Measurements from ENCODE around the gene TNFAIP1.

Gene TNFAIP1

GRCh38 chr17:28346746-28347246 lies 11.2 kb downstream of the TNFAIP1 start:
- no peak for DNase-seq

GRCh38 chr17:28347261-28347891 lies 11.8 kb downstream of the TNFAIP1 start:
- DNase-seq: no peak

DNA sequence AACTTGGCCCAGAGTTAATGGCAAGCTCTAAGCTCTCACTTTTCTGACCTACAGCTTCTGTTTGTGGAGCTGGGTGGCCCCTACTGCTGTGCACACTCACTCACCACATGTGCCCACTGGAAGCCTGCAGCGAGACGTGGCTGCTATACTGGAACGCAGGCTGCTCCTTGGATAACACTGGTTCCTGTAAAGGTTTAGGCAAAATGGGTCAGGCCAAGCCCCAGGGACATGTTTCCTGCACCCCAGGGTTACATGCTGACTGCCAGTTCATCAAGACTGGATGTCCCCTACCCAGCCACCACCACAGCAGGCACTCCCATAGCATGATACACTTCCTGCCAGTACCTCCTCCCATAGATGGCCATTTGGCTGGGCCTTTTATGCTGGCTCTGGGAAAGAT lies 13.4 kb downstream of the TNFAIP1 start:
- DNase-seq: no peak

DNA sequence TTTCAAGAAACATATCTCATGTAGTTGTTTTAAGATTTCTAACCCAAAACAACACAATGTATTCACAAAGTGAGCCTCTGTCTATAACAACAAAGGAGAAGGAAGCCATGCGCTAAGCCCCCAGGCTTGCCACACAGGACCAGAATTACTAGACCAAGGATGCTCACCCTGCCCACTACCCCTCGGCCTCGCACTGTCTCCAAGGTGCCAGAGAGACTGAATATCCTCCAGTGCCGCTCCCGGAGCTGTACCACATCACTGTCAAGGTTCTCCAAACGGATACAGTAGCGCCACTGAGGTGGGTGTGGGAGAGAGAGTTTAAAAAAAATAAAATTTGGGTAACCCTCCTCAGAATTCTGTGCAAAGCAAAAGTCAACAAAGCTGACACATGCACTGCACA lies 14.7 kb downstream of the TNFAIP1 start:
- DNase-seq: no peak

GRCh38 chr17:28357061-28357900 lies 21.7 kb downstream of the TNFAIP1 start, which contains the start of gene POLDIP2:
TSS of gene POLDIP2 (minus strand) at chr17:28357527. CDS start at chr17:28357448, 79 bp downstream.
- peak; percentile 80 to 88 for DNase-seq

DNA sequence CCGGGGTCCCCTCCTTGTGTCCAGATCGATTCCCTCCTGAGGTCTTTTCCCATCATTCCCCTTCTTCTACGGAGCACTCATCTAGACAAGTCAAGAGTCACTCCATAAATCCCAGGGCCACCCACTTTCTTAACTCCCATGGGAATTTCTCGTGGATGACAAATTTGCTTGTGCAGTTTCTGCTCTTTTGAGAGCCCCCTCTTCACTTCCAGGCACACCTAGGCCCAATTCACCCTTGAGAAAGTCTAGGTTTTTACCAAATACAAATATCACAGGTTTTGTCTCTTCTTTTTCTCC lies 22.3 kb downstream of the TNFAIP1 start:
- DNase-seq: no peak

- no peak for DNase-seq
Measured at GRCh38 chr17:28363186-28363585, 27.6 kb downstream of the TNFAIP1 start.

GRCh38 chr17:28363776-28364650 lies 28.5 kb downstream of the TNFAIP1 start:
- DNase-seq: no peak

GRCh38 chr17:28364665-28365363 lies 29.3 kb downstream of the TNFAIP1 start, which contains the start of gene SEBOX:
TSS of gene SEBOX (minus strand) at chr17:28365199. CDS start at chr17:28365151, 48 bp downstream.
- no peak for DNase-seq

- DNase-seq: no peak
Measured at GRCh38 chr17:28365487-28365886, 29.9 kb downstream of the TNFAIP1 start.

GRCh38 chr17:28366605-28367004 lies 31.0 kb downstream of the TNFAIP1 start:
- no peak for DNase-seq

DNA sequence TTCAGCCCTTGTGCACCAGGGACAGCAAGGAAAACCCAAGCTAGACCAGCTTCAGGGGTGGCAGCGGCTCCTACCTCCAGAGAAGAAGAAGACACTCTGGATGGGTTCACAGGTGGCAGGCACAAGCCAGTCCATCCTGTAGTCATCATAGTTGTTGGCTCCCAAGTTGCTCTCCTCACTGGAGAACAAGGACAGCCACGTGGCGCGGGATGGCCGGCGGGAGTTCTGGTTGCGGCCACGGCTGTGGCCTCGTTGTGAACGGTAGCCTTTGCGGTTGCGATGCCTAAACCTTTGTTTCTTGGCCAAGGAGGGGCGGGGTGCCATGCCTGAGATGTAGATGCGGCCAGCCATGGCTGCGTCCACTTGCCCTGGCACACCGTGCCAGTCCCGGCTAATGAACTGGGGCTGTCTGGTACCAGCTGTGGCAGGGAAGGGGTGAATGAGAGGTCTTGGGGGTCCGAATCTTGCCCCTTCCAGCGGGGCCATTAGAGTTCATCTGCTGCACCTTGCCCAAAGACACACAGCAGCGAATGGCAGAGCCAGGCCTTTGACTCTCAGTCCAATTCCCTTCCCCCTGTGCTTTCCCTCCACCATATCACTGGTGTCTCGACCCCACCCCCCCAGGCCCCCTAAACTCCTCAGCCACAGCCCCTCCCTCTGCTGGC lies 32.2 kb downstream of the TNFAIP1 start:
- no peak for DNase-seq

DNA sequence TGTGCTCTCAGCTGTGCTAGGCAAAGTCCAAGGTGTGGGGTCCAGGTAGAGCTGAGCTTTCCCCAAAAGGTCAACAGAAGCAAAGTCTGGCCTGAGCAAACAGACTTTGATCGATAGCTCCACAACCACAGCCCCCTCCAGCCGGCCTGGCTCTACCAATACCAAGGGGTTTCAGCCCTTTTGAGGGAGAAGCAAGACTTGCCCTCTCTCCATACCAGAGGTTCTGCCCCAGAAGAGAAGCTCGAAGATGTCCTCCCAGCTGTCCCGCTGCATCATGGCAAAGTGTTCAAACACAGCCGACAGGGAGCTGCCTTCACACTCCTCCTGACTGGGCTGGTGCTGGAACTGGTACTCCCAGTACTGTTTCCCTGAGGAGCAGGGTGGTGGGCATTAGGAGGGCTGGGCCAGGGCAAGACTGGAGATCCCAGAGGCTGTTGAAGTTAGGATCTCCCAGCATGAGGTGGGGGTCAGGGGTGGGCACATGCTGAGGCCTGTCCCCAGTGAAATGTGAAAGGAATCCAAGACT lies 32.8 kb downstream of the TNFAIP1 start:
- no peak for DNase-seq

DNA sequence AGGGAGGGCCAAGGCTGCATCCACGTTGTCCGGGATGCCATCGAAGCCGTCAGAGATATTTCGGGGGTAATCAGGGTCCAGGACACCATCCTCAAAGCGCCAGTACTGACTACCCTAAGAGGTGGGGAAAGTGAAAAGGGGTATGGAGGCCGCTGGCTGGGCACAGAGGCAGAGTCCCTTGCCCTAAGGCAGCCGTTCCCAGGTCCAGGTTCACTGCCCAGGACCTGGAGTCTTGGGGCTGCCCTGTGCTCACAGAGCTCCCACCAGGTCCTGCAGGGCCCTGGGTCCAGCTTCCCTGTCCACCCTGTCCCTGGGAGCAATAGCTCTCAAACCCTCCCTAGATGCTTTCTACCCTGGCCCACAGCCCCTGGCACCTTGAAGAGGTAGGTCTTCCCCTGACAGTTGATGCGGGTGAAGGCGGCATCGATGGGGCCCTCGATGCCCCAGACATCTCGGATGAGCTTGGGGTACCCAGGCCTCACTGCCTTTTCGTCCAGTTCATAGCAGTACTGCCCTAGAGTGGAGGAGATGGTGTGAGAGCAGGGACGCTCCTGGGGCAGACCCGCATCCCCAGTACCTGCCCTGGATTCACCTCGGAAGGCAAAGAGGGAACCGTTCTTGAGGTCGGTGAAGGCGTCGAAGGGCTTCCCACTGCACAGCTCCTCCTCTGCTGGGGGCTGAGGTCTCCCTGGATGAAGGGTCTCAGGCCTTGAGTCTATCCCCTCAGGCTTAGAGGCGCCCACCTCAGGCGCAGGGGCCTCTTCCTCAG lies 33.5 kb downstream of the TNFAIP1 start:
- DNase-seq: no peak

DNA sequence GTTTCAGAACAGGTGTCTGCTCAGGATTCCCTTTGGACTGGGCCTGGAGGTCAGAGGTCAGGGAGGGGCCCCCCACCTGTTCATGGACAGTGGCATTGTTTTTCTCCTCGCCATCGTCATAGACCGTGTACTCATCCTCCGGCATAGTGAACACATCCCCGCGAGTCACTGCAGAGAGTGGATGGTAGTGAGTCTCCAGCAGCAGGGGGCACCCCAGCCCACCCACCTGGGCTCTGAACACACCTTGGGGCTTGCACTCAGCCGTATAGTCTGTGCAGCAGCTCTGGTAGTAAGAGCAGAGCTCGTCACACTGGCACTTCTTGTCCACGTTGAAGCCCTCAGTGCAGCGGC lies 34.1 kb downstream of the TNFAIP1 start:
- no peak for DNase-seq

DNA sequence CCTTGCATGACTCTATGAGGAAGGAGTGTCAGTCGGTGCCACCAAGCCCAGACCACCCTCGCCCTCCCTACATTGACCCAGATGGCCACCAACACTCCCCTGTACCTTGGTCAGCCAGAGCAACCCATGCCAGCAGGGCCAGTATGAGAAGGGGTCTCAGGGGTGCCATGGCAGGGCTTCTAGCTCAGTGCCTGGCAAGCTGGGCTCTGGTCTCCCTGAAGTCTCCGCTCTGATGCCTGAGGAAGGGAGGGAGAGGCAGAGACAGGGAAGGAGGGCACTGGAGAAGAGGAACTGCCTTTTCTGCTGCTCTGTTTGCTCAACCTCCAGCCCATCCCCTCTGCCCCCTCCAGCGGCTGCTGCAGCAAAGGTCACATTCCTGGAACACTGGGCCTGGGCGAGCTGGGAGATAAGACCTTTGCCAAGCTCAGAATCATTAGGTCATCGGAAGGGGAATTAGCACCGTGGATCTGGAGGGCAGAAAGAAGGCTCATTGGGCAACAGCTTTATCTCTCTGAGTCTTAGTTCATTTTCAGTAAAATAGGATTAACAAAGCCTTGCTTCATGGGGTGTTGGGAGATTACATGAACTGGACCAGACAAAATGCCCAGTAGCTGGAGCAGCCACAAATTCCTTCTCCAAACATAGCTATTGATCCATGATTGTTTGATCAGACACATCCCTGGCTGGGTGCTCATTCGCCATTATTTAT lies 34.6 kb downstream of the TNFAIP1 start, which contains the start of gene VTN:
Gene VTN, minus strand, starts transcription at position 273 of the 709 bp plus-strand sequence. Its CDS starts 104 bp downstream, at position 169.
- DNase-seq: no peak

GRCh38 chr17:28370744-28371103 lies 35.2 kb downstream of the TNFAIP1 start:
- no peak for DNase-seq

DNA sequence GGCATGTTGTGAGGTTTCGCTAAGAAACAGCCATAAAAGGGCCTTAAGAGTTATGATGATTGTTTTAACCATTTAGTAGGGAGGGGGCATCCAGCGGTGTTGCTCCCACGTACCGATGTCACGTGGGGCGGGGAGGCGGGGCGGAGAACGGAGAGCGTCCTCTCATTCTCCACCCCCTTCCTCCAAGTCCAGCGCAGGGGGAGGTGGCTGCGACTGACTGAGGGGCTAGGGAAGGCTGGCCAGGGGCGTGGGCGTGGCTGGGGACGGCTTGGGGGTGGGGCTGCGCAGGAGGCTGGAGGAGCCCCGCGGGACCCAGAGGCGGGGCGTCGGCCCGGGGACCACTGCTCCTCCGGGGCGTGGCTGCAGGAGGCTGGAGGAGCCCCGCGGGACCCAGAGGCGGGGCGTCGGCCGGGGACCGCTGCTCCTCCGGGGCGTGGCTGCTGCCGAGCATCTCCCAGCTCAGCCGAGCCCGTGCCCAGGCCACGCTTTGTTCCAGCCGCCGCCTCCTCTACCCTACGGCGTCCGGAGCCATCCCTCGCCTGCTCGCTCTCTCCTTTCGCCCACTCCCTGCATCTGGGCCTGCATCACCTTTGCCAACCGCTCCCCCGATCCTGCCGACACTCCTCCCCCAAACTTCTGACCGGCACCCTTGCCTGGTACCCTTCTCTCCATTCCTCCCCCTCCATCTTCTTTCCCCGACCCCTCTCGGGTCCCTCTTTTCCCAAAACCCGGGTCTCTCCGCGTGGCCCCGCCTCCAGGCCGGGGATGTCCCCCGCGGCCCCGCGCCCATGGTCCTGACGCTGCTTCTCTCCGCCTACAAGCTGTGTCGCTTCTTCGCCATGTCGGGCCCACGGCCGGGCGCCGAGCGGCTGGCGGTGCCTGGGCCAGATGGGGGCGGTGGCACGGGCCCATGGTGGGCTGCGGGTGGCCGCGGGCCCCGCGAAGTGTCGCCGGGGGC lies 36.0 kb downstream of the TNFAIP1 start, which contains the start of gene SARM1:
Gene SARM1, plus strand, starts transcription at position 450 of the 958 bp plus-strand sequence. Its CDS starts 339 bp downstream, at position 789.
- peak; percentile 66 to 70 for DNase-seq
